K562 (cell line): Measurements from ENCODE around the gene CTDSPL2. TPM values are rescaled to one million over a fixed set of nuclear protein-coding genes. Genes with fewer than 3 reads are reported as not detected.

Experiments used
- GATAD2B ChIP-seq: fragments of 450-650 bp; IDR thresholded peaks from 2 replicates; pipeline ENCODE4 v1.6.1; 2017; ENCODE audit warnings: mild to moderate bottlenecking, borderline replicate concordance
- GTF2A2 ChIP-seq: IDR thresholded peaks from 2 replicates; pipeline ENCODE4 v1.6.1; 2016; ENCODE audit warnings: mild to moderate bottlenecking, missing genetic modification characterization, missing compliant biosample characterization
- KLF13 ChIP-seq: fragments of 450-650 bp; IDR thresholded peaks from 2 replicates; pipeline ENCODE4 v1.6.1; 2016; ENCODE audit warnings: missing genetic modification characterization, low read depth, mild to moderate bottlenecking, missing compliant biosample characterization, moderate library complexity, borderline replicate concordance
- SMARCB1 ChIP-seq: IDR thresholded peaks from 2 replicates; pipeline ENCODE4 v1.6.1; 2011; ENCODE audit warnings: improper control_type of control experiment, low read depth; ENCODE audit not compliant: insufficient read length
- ZNF197 ChIP-seq: fragments of 200-800 bp; sonication (Bioruptor generic); IDR thresholded peaks from 2 replicates; pipeline ENCODE4 v1.6.1; 2016; ENCODE audit warnings: low read depth, missing genetic modification characterization, missing compliant biosample characterization
- ZNF263 ChIP-seq: sonication (generic); formaldehyde crosslinking; IDR thresholded peaks from 2 replicates; pipeline ENCODE4 v1.8.0; 2022; ENCODE audit warnings: mild to moderate bottlenecking, missing genetic modification reagents, borderline replicate concordance
- polyA plus RNA-seq, 8 experiments: library from polyadenylated mRNA; depleted of rRNA in 4 of 8; stranded (reverse) in 5 of 8; unstranded in 3 of 8; fragments of >200 nt; fragmentation: Nextera tagmentation in 2 of 8; fragmentation: Illumina TruSeq in 1 of 8; extraction: Ambion mirVana in 2 of 8; extraction: Trizol in 1 of 8; gene quantifications; 2 replicates each; pipeline versions ENCODE4 v1.2.1 to v1.2.3, GENCODE V29; 2011 to 2014; ENCODE audit warnings: inconsistent platforms in 1 of 8, missing spikeins in 1 of 8
- total RNA-seq, 7 experiments: library from RNA; depleted of rRNA in 6 of 7; stranded (reverse); fragments of >200 nt in 6 of 7; fragmentation: Illumina TruSeq in 2 of 7; extraction: Trizol in 2 of 7; gene quantifications; 2 replicates each; pipeline versions ENCODE4 v1.2.1 to v1.2.3, GENCODE V29; 2011 to 2021; ENCODE audit warnings: low replicate concordance in 1 of 7
- TF ChIP-seq, protein P1 (sequence below): fragments of 250-450 bp; sonication (Bioruptor Pico); IDR thresholded peaks from 2 replicates; pipeline ENCODE4 v1.4.0; 2020; ENCODE audit warnings: mild to moderate bottlenecking, moderate library complexity
- TF ChIP-seq, protein P2 (sequence below): fragments of 250-450 bp; sonication (Bioruptor Pico); IDR thresholded peaks from 2 replicates; pipeline ENCODE4 v1.5.0; 2021
- TF ChIP-seq, protein P3 (sequence below): fragments of 450-650 bp; IDR thresholded peaks from 2 replicates; pipeline ENCODE4 v1.6.1; 2018; ENCODE audit warnings: mild to moderate bottlenecking, low read depth; ENCODE audit not compliant: partially characterized antibody
- TF ChIP-seq, protein P4 (sequence below): sonication (generic); formaldehyde crosslinking; IDR thresholded peaks from 2 replicates; pipeline ENCODE4 v1.8.0; 2022; ENCODE audit warnings: missing genetic modification reagents, mild to moderate bottlenecking, moderate library complexity, borderline replicate concordance

CTDSPL2 gene
- total and polyA plus RNA-seq, 9 of the 15 experiments (the other 6 are each of a cell fraction or from before 2014, with no cell fraction given) = 16.8 to 79.0 (median 53.1) TPM

DNA sequence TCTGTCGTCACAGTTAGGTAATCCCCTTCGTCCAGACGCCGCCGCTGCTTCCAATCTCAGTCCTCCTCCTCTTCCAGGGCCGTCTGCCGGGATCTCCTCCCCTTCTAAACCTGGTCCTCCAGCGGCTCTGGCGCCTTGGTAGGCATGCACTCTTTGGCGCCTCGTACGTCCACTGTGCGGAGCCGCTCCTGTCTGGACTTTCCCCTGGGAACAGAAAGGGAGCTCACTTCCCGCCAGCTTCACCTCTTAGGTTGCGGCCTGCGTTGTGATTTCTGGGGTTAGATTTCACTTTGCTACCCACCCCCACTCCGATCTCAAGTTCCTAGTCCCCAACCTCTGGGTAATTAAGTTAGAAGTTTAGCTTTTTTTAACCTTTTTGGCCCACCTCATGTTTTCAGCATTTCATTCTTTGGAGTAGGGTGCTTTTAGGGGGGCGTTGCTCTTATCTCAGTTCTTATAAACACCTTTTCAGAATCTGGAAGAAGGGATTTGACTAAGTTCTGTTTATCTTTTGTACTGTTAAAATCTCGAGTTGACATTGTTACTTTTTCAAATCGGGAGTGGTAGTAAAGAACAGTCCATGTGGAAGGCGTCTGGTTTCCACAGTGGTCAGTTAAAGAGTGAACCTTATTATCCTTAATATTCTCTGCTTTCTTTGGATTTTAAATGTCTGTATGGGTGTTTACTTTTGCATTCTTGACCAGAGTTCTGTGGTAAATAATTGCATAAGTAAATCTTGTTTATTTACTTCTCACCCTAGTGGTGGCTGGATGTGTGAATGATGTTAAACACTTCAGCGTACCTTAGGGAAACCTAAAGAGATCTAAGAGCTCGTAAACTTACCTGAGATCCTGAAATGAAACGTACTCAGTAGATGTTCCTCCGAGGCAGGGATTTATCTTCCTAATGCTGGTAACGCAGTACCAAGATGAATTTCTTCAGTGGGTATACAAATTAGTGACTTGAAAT lies 611 bp downstream of the CTDSPL2 start (continued):
- TF ChIP-seq, protein P1, sequence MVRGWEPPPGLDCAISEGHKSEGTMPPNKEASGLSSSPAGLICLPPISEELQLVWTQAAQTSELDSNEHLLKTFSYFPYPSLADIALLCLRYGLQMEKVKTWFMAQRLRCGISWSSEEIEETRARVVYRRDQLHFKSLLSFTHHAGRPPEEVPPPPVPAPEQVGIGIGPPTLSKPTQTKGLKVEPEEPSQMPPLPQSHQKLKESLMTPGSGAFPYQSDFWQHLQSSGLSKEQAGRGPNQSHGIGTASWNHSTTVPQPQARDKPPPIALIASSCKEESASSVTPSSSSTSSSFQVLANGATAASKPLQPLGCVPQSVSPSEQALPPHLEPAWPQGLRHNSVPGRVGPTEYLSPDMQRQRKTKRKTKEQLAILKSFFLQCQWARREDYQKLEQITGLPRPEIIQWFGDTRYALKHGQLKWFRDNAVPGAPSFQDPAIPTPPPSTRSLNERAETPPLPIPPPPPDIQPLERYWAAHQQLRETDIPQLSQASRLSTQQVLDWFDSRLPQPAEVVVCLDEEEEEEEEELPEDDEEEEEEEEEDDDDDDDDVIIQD = no peak
- TF ChIP-seq SMARCB1 (no peak), KLF13 (tag) (0 out of 2 replicates have a peak, but pooled peaks have one; percentile 7), ZNF263 (CRISPR knock-in tag) (peak; percentile 77), GATAD2B (no peak), ZNF197 (no peak), GTF2A2 (no peak)
- TF ChIP-seq, protein P2, sequence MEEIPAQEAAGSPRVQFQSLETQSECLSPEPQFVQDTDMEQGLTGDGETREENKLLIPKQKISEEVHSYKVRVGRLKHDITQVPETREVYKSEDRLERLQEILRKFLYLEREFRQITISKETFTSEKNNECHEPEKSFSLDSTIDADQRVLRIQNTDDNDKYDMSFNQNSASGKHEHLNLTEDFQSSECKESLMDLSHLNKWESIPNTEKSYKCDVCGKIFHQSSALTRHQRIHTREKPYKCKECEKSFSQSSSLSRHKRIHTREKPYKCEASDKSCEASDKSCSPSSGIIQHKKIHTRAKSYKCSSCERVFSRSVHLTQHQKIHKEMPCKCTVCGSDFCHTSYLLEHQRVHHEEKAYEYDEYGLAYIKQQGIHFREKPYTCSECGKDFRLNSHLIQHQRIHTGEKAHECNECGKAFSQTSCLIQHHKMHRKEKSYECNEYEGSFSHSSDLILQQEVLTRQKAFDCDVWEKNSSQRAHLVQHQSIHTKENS (CRISPR knock-in tag) = no peak
- TF ChIP-seq, protein P3, sequence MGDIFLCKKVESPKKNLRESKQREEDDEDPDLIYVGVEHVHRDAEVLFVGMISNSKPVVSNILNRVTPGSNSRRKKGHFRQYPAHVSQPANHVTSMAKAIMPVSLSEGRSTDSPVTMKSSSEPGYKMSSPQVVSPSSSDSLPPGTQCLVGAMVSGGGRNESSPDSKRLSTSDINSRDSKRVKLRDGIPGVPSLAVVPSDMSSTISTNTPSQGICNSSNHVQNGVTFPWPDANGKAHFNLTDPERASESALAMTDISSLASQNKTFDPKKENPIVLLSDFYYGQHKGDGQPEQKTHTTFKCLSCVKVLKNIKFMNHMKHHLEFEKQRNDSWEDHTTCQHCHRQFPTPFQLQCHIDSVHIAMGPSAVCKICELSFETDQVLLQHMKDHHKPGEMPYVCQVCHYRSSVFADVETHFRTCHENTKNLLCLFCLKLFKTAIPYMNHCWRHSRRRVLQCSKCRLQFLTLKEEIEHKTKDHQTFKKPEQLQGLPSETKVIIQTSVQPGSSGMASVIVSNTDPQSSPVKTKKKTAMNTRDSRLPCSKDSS = no peak
- TF ChIP-seq, protein P4, sequence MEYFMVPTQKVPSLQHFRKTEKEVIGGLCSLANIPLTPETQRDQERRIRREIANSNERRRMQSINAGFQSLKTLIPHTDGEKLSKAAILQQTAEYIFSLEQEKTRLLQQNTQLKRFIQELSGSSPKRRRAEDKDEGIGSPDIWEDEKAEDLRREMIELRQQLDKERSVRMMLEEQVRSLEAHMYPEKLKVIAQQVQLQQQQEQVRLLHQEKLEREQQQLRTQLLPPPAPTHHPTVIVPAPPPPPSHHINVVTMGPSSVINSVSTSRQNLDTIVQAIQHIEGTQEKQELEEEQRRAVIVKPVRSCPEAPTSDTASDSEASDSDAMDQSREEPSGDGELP (CRISPR knock-in tag) = 0 out of 2 replicates have a peak, but pooled peaks have one; percentile 2
